Mesodermal cell (in vitro differentiated cells): Measurements from ENCODE around the gene JPH3.

Source experiments
- H3K27ac ChIP-seq: 2 replicates; pipeline ENCODE4 v1.7.0; 2013; ENCODE audit warnings: mild to moderate bottlenecking, low read depth, low read length, moderate library complexity; ENCODE audit not compliant: severe bottlenecking
- H3K36me3 ChIP-seq: 2 replicates; pipeline ENCODE4 v1.7.1; 2013; ENCODE audit warnings: mild to moderate bottlenecking, low read length, moderate library complexity; ENCODE audit not compliant: control insufficient read depth, insufficient read depth
- H3K4me1 ChIP-seq: one replicate; pipeline ENCODE4 v1.7.1; 2013; ENCODE audit warnings: mild to moderate bottlenecking, low read length; ENCODE audit not compliant: insufficient read depth, control insufficient read depth, poor library complexity, severe bottlenecking
- H3K4me3 ChIP-seq: 2 replicates; pipeline ENCODE4 v1.7.0; 2013; ENCODE audit warnings: low read length, control low read depth, mild to moderate bottlenecking; ENCODE audit not compliant: insufficient read depth, poor library complexity, severe bottlenecking; ENCODE audit errors: extremely low read depth
- H3K9me3 ChIP-seq: 2 replicates; pipeline ENCODE4 v1.7.1; 2013; ENCODE audit warnings: mild to moderate bottlenecking, low read length, moderate library complexity; ENCODE audit not compliant: control insufficient read depth
- WGBS, 2 experiments: methylation state at CpG; one replicate each; pipeline ENCODE4 v1.1.5; 2013; ENCODE audit warnings: missing lambda C conversion rate in 2 of 2; ENCODE audit not compliant: insufficient coverage in 2 of 2; 5-methylcytosine and 5-hydroxymethylcytosine counted together

JPH3 gene

DNA sequence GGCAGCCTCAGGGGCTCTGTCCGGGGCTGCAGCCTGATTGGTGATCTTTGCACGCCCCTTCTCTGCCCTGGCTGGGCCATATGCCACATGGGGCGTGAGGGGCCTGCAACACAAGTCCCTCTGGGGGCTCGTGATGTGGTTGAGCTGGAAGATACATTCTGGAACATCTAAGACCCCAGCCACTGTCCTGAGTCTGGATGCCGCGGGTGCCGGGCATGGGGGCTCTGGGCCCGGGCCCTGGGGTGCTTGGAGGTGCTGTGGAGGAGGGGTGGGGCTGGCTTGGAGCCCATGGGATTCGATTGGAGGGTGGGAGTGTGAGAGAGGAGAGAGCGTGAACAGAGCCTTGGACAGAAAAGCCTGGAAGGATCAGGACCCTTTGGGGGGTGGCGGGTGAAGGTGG, 39.4 kb downstream of the JPH3 start:
- Histone ChIP-seq H3K36me3 (peaks cover 3% of the 10 kb centered on the region), H3K27ac (no peak overlapping the region), H3K9me3 (no peaks in the 10 kb centered on the region), H3K4me1 (no peaks in the 10 kb centered on the region), H3K4me3 (no peak overlapping the region)
- WGBS, 2 experiments = 91 to 95% methylated on average over 11 of the region's 11 CpGs

DNA sequence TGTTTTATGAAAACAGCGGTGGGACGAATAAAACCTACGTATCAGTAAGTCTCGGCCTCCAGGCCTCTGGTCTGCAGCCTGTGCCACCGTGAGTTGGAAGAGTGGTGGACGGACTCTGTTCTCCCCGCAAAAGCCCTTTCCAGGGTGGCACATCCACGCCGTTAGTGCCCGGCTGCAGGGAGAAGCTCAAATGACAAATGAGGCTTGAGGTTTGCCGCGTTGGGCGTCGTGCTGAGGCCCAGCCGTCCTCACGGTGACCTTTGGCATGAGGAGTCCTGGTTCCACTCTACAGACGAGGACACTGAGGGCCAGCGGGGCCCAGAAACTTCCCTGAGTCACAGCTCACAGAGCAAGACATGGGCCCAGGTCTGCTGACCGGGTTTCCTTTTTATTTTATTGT, 40.2 kb downstream of the JPH3 start:
- WGBS, 2 experiments = 91 to 95% methylated on average over 17 of the region's 19 CpGs
- Histone ChIP-seq H3K4me1 (no peaks in the 10 kb centered on the region), H3K36me3 (peaks cover 3% of the 10 kb centered on the region), H3K4me3 (no peak overlapping the region), H3K9me3 (no peaks in the 10 kb centered on the region), H3K27ac (no peak overlapping the region)

DNA sequence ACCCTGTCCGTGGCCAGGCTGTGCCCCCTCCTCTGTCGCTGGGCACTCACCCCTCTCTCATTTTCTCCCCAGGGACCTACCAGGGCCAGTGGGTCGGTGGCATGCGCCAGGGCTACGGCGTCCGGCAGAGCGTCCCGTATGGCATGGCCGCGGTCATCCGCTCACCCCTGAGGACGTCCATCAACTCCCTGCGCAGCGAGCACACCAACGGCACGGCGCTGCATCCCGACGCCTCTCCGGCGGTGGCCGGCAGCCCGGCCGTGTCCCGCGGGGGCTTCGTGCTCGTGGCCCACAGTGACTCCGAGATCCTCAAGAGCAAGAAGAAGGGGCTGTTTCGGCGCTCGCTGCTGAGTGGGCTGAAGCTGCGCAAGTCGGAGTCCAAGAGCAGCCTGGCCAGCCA, 41.9 kb downstream of the JPH3 start:
- Histone ChIP-seq H3K36me3 (peaks cover 3% of the 10 kb centered on the region), H3K27ac (no peak overlapping the region), H3K4me3 (no peak overlapping the region), H3K4me1 (no peaks in the 10 kb centered on the region), H3K9me3 (no peaks in the 10 kb centered on the region)
- WGBS, 2 experiments = 93 to 97% methylated on average over 34 to 35 of the region's 35 CpGs

DNA sequence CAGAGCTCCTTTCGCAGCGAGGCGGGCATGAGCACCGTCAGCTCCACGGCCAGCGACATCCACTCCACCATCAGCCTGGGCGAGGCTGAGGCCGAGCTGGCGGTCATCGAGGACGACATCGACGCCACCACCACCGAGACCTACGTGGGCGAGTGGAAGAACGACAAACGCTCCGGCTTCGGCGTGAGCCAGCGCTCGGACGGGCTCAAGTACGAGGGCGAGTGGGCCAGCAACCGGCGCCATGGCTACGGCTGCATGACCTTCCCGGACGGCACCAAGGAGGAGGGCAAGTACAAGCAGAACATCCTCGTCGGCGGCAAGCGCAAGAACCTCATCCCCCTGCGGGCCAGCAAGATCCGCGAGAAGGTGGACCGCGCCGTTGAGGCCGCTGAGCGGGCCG, 42.3 kb downstream of the JPH3 start:
- Histone ChIP-seq H3K36me3 (peaks cover 3% of the 10 kb centered on the region), H3K27ac (no peak overlapping the region), H3K9me3 (no peaks in the 10 kb centered on the region), H3K4me1 (no peaks in the 10 kb centered on the region), H3K4me3 (no peak overlapping the region)
- WGBS, 2 experiments = 96 to 98% methylated on average over 43 to 44 of the region's 44 CpGs

DNA sequence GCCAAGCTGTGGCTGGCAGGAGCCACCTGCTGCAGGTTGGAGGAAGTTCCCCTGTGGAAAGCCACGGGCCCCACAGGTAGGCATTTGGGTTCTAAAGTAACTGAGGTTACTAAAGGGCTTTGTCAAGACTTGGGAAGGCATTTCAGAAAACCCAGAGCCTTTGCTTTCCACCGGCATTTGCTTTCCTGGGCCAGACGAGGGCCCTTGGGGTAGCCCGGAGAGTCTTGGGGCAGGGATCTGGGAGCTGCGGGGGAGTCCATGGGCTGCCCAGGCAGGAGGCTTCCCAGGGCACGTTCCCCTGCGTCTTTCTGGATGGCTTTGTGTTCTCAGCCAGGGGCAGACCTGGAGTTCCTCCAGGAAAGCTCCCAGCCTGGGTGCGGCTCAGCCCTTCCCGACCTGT, 43.5 kb downstream of the JPH3 start:
- no peak overlapping the region for H3K4me3 ChIP-seq
- H3K9me3 ChIP-seq = no peaks in the 10 kb centered on the region
- H3K4me1 ChIP-seq = no peaks in the 10 kb centered on the region
- H3K27ac ChIP-seq = no peak overlapping the region
- WGBS, 2 experiments = 93% methylated on average over 8 to 9 of the region's 9 CpGs
- H3K36me3 ChIP-seq = peaks cover 3% of the 10 kb centered on the region

DNA sequence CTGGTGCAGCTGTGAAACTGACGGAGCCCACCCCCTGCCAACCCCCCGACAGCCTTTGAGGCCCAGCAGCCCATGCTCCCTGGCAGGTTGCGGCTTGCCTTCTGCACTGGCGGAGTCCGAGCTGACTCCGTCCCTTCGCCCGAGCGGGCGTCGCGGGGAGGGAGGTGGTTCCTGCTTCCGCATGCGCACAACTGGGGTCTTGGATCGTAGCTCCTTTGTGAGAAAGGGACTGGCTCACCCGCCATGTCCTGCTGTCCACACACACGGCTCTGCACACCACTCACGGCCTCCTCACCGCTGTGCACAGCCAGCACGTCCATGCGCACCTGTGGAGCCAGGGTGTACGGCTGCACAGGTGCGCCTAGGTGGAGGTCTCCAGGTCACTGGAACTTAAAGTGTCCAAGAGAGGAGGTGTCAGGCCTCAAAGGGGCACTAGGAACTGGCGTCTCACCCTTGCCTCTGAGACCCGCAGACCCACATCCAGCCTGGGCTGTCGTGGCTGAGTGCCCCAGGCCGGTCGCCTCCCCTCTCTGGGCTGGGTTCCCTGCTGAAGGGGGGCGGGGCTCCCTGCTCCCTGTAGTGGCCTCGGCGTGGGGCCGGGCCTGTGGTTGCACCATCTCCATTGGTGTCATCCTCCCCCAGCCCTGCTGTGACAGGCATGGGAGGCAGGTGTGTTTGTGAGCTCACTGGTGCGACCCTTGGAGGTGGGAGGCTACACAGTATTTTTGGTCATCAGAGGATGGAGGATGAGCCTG, 45.3 kb downstream of the JPH3 start:
- peaks cover 3% of the 10 kb centered on the region for H3K36me3 ChIP-seq
- H3K4me1 ChIP-seq = no peaks in the 10 kb centered on the region
- H3K4me3 ChIP-seq = no peak overlapping the region
- H3K9me3 ChIP-seq = no peaks in the 10 kb centered on the region
- WGBS, 2 experiments = 92 to 96% methylated on average over 25 to 32 of the region's 33 CpGs
- H3K27ac ChIP-seq = no peak overlapping the region

DNA sequence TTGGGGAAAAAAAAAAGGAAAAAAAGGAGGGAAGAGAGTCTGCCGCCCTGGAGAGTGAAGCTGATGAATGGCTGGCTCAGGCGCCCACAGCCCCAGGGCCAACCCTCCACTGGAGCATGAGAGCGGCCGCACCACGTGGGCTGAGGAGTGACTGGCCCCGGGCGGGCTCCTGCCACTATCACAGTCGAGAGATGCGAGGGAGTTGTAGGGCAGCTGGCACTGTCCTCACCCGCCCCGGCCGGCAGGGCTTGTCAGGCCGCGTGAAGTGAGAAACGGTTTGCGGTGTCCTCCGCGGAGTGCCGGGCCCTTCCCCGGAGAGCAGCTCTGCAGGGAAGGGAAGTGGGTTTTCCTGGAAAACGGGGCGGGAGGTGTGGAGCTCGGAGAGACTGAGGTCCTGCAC, 45.9 kb downstream of the JPH3 start:
- 94 to 95% methylated on average over 16 to 22 of the region's 23 CpGs for WGBS, 2 experiments
- H3K9me3 ChIP-seq = no peaks in the 10 kb centered on the region
- H3K27ac ChIP-seq = no peak overlapping the region
- peaks cover 3% of the 10 kb centered on the region for H3K36me3 ChIP-seq
- H3K4me1 ChIP-seq = no peaks in the 10 kb centered on the region
- H3K4me3 ChIP-seq = no peak overlapping the region

DNA sequence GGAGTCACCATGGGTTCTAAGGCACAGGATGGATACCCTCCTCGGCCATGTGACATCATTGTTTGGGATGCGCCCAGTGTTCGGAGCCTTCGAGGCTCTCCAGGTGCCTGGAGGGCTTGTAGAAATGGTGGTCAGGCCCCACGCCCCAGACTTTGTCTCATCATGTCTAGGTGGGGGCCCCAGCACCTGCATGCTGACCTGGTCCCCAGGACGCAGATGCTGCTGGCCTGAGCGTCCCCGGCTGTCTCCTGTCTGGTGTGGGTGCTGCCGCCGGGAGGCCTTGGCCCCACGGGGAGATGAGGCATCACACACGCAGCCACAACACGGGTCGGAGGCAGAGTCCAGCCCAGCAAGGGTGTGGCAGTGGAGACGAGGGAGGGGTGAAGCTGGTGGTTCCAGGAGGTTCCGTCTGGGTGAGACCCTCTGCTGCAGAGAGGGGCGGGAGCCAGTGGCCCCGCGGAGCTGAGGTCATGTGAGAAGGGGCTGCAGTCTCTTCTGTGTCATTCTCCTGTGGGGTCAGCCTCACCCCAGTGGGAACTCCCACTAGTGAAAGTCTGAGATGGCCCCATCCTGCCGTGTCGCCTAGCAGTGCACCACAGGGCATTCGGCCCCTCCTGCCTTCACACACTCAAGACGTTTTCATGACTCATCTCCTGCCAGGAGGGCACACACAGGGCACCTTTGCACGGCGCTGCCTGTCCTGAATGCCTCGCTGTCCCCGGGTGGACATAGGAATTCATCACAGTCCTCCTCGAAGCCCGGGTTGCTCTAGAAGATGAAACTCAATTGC, 46.6 kb downstream of the JPH3 start:
- peaks cover 3% of the 10 kb centered on the region for H3K36me3 ChIP-seq
- H3K9me3 ChIP-seq = no peaks in the 10 kb centered on the region
- no peaks in the 10 kb centered on the region for H3K4me1 ChIP-seq
- no peak overlapping the region for H3K4me3 ChIP-seq
- no peak overlapping the region for H3K27ac ChIP-seq
- 90 to 93% methylated on average over 26 to 28 of the region's 29 CpGs for WGBS, 2 experiments

DNA sequence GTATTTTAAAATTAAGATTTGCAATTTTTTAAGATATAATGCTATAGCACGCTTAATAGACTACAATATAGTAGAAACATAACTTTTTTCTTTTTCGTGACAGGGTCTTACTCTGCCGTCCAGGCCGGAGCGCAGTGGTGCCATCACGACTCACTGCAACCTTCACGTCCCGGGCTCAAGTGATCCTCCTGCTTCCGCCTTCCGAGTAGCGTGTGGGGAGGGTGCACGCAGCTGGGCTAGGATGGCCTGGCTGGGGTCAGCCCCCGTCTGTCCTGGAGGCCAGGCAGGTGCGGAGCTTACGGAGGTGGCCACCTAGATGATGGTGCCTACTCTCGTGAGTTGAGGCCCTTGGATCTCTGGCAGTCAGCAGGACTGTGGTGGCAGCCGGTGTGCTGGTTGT, 50.1 kb downstream of the JPH3 start:
- Histone ChIP-seq H3K4me1 (no peaks in the 10 kb centered on the region), H3K4me3 (no peak overlapping the region), H3K27ac (no peak overlapping the region), H3K9me3 (no peaks in the 10 kb centered on the region), H3K36me3 (no peaks in the 10 kb centered on the region)
- 95 to 99% methylated on average over 14 to 16 of the region's 17 CpGs for WGBS, 2 experiments

DNA sequence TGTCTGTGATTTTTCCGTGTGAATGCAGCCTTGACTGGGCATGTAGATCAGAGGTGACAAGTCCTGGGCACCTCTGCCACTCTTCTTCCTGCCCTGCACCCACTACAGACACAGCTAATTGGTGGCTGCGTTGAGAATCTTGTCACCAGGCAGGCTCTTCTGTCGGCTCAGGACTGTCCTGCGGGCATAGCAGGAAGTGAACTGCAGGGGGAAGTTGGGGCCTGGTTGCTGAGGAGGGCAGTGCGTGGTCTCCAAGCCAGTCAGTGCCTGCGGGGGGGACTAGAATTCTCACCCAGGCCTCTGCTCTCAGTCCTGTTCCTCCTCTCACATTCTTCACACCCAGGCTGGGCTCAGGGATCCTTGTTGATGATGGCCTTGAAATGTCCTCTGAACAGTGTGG, 50.5 kb downstream of the JPH3 start:
- Histone ChIP-seq H3K36me3 (no peaks in the 10 kb centered on the region), H3K27ac (no peak overlapping the region)
- 63 to 74% methylated on average over 3 of the region's 6 CpGs for WGBS, 2 experiments

DNA sequence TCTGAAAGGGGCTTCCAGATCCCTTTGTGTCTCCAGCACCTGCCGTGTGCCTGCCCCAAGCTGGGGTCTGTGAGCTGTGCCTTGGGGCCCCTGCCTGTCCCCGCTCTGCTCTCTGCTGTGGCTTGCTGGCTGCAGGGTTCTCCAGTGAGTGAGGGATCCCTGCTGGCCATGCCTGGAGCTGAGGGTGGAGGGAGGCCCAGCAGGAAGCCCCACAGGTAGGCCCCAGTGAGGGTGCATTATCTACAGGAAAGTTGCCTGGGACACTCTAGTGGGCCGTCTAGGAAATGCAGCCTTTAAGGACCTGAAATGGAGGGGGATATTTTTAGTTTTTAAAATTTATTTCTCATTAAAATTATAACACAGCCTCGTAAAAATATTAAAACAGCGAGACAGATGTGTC, 50.9 kb downstream of the JPH3 start:
- H3K27ac ChIP-seq = no peak overlapping the region
- no peaks in the 10 kb centered on the region for H3K36me3 ChIP-seq
- H3K4me3 ChIP-seq = no peak overlapping the region
- no peaks in the 10 kb centered on the region for H3K9me3 ChIP-seq
- whole genome bisulfite sequencing, 2 experiments = 100% methylated on average over 2 to 3 of the region's 5 CpGs
- H3K4me1 ChIP-seq = no peaks in the 10 kb centered on the region

More for the DNA sequence above, 50.5 kb downstream of the JPH3 start:
- no peaks in the 10 kb centered on the region for H3K9me3 ChIP-seq
- H3K4me3 ChIP-seq = no peak overlapping the region
- no peaks in the 10 kb centered on the region for H3K4me1 ChIP-seq
